ENCODE data around the gene ANKS6.
"Not testable (repeated sequence)": the region's sequence is repeated elsewhere in the genome, so short reads cannot be mapped to it uniquely, and the experiment has no call there.

ANKS6 gene

DNA sequence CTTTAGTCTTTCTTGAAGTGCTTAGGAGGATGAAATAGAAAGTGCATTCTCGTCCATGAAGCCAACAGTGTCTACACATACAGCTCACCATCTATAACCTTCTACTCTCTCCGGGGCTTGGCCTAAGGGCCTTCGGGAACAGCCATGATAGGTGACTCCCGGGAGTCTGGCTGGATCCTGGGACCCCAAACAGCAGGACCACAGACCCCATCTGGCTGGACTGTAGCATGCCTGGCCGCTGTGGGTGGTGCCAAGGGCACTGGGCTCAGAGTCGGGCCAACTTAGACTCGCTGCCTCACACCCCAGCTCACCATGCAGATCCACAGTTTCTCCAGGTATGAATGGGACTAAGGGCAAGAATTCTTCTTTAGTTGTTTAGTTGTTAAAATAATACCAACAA is 104.0 kb downstream of the ANKS6 start:
- no peak for DNase-seq

DNA sequence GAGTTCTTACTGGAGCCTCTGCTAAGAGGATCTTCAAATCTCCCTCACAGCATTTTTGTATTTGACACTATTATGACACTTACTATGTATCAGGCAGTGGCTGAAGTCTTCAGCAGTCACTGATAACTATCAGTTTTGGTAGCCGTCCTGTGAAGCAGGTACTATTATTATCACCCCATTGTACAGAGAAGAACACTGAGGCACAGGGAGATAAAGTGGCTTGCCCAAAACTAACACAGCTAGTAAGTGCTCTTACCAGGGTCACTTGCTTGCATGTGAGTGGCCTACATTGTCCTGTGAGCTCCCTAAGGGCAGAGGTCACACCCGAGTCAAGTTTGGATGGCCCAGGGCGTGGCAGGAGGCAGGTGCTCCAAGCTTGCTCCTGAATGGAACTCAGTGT is 104.5 kb downstream of the ANKS6 start:
- no peak for DNase-seq

DNA sequence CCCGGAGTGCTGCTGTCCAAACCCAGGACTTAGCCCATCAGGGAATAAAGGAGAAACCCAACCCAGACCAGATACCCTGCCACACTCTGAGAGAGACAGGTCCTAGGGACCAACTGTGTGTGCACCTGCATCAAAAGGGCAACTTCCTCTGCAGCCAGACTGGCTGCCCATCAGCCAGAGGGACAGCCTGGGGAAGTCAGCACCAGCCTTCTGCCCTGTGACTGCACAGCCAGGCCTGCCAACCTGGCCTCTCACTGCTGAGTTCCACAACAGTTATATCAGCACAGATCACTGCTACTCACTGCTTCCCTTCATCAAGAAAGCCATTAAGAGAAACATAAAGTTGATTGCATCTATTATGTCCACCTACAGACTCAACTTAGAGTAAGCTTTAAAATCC is 105.7 kb downstream of the ANKS6 start:
- no peak for DNase-seq

DNA sequence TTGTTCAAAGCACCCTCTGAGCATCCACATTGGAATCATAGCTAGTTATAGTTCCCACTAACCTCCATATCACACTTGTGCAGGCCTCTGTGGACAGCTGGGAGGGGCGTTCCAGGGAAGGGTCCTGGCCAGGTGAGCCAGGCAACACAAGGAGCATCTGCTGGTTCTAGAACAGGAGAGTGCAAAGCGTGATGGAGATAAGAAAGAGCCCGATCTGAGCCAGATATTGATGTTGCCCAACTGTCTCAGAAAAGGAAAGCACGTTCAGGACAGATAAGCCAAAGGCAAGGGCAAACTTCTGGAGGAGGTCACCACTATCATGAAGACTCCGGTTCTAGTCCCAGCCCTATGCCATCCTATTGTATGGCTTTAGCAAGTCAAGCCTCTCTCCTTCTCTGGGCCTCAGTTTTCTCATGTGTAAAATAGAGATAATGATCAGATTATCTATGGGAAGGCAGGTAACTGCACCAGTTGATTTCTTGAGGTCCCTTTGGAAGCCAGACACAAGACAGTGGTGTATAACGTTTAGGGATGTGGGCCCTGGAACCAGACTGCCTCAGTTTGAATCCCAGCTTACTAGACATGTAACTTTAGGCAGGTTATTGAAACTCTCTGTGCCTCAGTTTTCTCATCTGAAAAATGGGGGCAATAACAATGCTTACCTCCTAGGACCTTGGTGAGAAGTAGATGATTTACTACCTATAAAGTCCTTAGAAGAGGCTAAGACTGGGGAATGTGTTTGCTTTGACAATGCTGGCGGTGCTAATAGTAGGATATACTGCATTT is 107.5 kb downstream of the ANKS6 start:
- no peak for DNase-seq

DNA sequence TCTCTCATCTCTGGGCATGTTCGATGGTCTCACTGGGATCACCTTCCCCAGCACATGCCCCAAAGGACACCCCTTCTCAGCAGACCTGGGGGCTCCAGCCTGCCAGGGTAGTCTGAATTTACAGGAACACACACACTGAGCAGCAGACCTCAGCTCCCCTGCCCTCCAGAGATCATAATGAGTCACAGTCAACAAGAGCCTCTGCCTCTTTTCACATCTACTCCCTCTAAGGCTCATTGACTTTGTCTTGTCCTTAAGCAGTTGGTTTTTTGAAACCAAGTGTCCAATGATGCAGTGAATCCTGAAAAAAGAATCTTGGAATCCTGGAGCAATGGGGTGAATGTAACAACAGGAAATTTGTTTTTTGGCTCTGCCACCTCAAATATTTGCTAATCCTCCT is 108.4 kb downstream of the ANKS6 start:
- no peak for DNase-seq

DNA sequence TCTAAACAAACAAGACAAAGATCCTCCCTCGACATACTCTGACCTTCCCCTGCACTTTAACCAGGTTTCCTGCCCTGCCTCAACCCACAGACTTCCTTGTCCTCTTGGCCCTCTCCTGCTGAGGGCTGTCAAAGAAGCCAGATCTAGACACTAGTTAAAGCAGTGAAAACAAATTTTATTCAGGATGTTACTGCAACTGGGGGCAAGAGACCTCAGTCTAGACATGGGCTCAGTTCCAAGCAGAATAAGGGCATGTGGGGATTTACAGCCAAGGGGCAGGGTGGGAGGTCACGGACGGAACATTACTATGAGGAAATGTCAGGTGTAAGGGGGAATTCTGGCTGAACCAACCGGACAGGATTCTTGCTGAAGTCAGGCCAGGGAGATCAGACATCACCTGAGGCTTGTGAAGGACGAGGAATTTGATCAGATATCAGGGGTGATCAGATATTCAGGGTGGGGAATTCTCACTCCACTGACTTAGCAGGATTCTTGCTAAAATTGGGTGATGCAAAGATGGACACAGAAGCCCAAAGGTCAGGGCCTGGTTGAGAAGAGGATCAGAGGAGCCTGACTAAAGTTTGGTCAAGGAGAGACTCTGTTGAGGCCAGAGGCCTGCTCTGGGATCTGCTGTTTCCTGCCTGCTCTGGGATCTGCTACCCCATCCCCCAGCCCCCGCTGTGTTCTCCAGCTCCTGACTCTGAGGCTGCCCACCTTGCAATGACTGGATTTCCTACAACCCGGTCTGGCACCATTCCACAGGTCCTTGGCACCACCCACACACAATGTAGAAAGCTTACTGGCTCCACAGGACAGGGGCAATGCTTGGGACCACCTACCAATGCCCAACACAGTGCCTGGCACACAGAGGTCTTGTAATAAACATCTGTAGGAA is 109.1 kb downstream of the ANKS6 start:
- no peak for DNase-seq

DNA sequence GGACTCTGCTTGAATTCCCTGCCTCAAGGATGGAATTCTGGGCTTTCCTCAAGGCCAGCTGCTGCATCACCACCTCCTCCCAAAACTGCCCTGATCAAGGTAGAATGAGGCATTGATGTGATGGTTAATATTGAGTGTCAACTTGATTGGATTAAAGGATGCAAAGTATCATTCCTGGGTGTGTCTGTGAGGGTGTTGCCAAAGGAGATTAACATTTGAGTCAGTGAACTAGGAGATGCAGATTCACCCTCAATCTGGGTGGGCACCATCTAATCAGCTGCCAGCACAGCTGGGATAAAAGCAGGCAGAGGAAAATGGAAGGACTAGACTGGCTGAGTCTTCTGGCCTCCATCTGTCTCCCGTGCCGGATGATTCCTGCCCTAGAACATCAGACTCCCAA is 111.5 kb downstream of the ANKS6 start:
- not testable (repeated sequence) for DNase-seq
